Transverse colon (tissue), 4 donors: ENCODE results near the gene ROPN1L.

Experiments used
- CTCF ChIP-seq, 5 experiments: fragments of 200-600 bp in 3 of 5; fragments of 450-650 bp in 2 of 5; sonication (generic) in 3 of 5; IDR thresholded peaks; 1 replicate in 2 of 5; 2 replicates in 3 of 5; pipeline ENCODE4 v1.5.1; 2016 to 2017; ENCODE audit warnings: antibody characterized with exemption in 5 of 5, inconsistent platforms in 3 of 5, mild to moderate bottlenecking in 2 of 5, moderate library complexity in 1 of 5
- POLR2AphosphoS5 ChIP-seq, 3 donors: sonication (generic); formaldehyde crosslinking; IDR thresholded peaks; one replicate each; pipeline ENCODE4 v1.6.1; 2016; ENCODE audit warnings: antibody characterized with exemption in 3 of 3

- TF ChIP-seq POLR2AphosphoS5 (IDR thresholded peaks at IDR 0.05) (no peak), CTCF (IDR thresholded peaks at IDR 0.05) (no peak)
Observed at GRCh38 chr5:10474521-10475075, 32.9 kb downstream of the ROPN1L start.
